Sigmoid colon (tissue), 7 donors: Measurements from ENCODE around the gene RARRES2. TPM values are rescaled to one million over a fixed set of nuclear protein-coding genes. Genes with fewer than 3 reads are reported as not detected.

Experiments
- DNase-seq: peaks from one replicate; pipeline ENCODE4 v3.0.0-alpha.2; 2019
- H3K27ac ChIP-seq, 4 donors: fragments of 200-600 bp; sonication (generic); one replicate each; pipeline ENCODE4 v1.5.1; 2016 to 2019; ENCODE audit warnings: mild to moderate bottlenecking in 1 of 4
- H3K27me3 ChIP-seq, 3 donors: fragments of 200-600 bp; sonication (generic); one replicate each; pipeline ENCODE4 v1.5.1; 2019; ENCODE audit warnings: mild to moderate bottlenecking in 1 of 3
- H3K36me3 ChIP-seq, 4 donors: fragments of 200-600 bp; sonication (generic); one replicate each; pipeline ENCODE4 v1.5.1; 2016 to 2019
- H3K4me1 ChIP-seq, 4 donors: fragments of 200-600 bp; sonication (generic); one replicate each; pipeline ENCODE4 v1.5.1; 2017 to 2019
- H3K4me3 ChIP-seq, 4 donors: fragments of 200-600 bp; sonication (generic); one replicate each; pipeline ENCODE4 v1.5.1; 2017 to 2019; ENCODE audit warnings: mild to moderate bottlenecking in 2 of 4, moderate library complexity in 1 of 4
- H3K9me3 ChIP-seq, 4 donors: fragments of 200-600 bp in 3 of 4; sonication (generic) in 3 of 4; one replicate each; pipeline versions ENCODE4 v1.5.1 to v1.6.1; 2013 to 2019
- EP300 ChIP-seq, 4 donors: sonication (generic); formaldehyde crosslinking; IDR thresholded peaks; one replicate each; pipeline ENCODE4 v1.6.1; 2017; ENCODE audit warnings: antibody characterized with exemption in 4 of 4
- POLR2A ChIP-seq, 2 donors: fragments of 450-650 bp; IDR thresholded peaks; one replicate each; pipeline ENCODE4 v1.6.1; 2016; ENCODE audit warnings: antibody characterized with exemption in 2 of 2, mild to moderate bottlenecking in 2 of 2, moderate library complexity in 2 of 2
- POLR2AphosphoS5 ChIP-seq, 4 donors: sonication (generic); formaldehyde crosslinking; IDR thresholded peaks; one replicate each; pipeline ENCODE4 v1.6.1; 2017; ENCODE audit warnings: antibody characterized with exemption in 4 of 4
- WGBS, 2 donors: extraction: QIAGEN DNeasy Blood & Tissue Kit; methylation state at CpG; one replicate each; pipeline ENCODE4 v1.1.7; 2013; 5-methylcytosine and 5-hydroxymethylcytosine counted together
- intact Hi-C: fragments of 100-400 bp; cut with DNase I; formaldehyde crosslinking; loops from one replicate; pipeline ENCODE4 v1.15.1; 2023
- polyA plus RNA-seq, 3 donors: library from polyadenylated mRNA; stranded (reverse); fragments of 200-250 nt; gene quantifications; one replicate each; pipeline ENCODE4 v1.2.3, GENCODE V29; 2013
- total RNA-seq, 4 donors: library from RNA; depleted of rRNA; stranded (reverse); fragments of >200 nt; gene quantifications; one replicate each; pipeline ENCODE4 v1.1.0, GENCODE V29; 2016
- TF ChIP-seq, protein P1 (sequence below), 4 experiments: fragments of 450-650 bp in 3 of 4; fragments of 200-600 bp in 1 of 4; IDR thresholded peaks; one replicate each; pipeline ENCODE4 v1.5.1; 2016 to 2019; ENCODE audit warnings: antibody characterized with exemption in 4 of 4, mild to moderate bottlenecking in 3 of 4, moderate library complexity in 2 of 4
- donor health status: healthy with polysubstance abuse.
- donor health status: Bipolar disorder and iron deficiency.
- donor health status: healthy.

RARRES2 gene
- total and polyA plus RNA-seq, 7 donors: 28.9 to 447 (median 289) TPM

GRCh38 chr7:150326657-150327268 is 14.7 kb downstream of the RARRES2 start:
- no peak for DNase-seq
- Histone ChIP-seq H3K27ac (no peak overlapping the region), H3K9me3 (no peaks in the 10 kb centered on the region), H3K36me3 (peaks cover 0 to 45% (median 9%) of the 10 kb centered on the region in 4 donors), H3K4me1 (peaks cover 0 to 29% (median 23%) of the 10 kb centered on the region in 4 donors), H3K4me3 (no peak overlapping the region), H3K27me3 (no peaks in the 10 kb centered on the region)
- intact Hi-C loops: no loop called here
- TF ChIP-seq, protein P1, sequence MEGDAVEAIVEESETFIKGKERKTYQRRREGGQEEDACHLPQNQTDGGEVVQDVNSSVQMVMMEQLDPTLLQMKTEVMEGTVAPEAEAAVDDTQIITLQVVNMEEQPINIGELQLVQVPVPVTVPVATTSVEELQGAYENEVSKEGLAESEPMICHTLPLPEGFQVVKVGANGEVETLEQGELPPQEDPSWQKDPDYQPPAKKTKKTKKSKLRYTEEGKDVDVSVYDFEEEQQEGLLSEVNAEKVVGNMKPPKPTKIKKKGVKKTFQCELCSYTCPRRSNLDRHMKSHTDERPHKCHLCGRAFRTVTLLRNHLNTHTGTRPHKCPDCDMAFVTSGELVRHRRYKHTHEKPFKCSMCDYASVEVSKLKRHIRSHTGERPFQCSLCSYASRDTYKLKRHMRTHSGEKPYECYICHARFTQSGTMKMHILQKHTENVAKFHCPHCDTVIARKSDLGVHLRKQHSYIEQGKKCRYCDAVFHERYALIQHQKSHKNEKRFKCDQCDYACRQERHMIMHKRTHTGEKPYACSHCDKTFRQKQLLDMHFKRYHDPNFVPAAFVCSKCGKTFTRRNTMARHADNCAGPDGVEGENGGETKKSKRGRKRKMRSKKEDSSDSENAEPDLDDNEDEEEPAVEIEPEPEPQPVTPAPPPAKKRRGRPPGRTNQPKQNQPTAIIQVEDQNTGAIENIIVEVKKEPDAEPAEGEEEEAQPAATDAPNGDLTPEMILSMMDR (IDR thresholded peaks at IDR 0.05): no peak
- TF ChIP-seq EP300 (IDR thresholded peaks at IDR 0.05): no peak
- no peak for TF ChIP-seq POLR2AphosphoS5 (IDR thresholded peaks at IDR 0.05)
- no peak for TF ChIP-seq POLR2A (IDR thresholded peaks at IDR 0.05)
- 87 to 92% methylated on average over 4 of the region's 4 CpGs for WGBS, 2 donors

DNA sequence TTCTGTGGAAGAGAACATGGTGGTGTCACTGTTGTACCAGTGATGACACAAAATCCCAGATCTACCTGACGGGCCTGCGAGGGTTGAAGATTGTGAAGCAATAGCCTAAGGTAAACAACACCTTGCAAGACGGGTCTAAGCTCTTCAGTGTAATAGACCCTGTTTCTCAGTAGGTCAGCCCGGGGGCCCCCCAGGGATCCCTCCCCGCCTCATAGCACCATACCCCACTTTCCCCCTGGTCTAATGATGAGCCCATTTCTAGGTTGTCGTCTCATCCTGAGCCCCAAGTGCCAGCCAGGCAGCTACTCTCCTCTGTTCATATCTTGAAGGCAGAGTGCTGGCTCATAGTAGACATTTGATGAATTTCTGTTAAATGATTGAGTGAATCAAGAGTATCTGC is 15.5 kb downstream of the RARRES2 start:
- WGBS, 2 donors: 87 to 93% methylated on average over 6 of the region's 6 CpGs
- Histone ChIP-seq H3K4me1 (peaks cover 0 to 29% (median 23%) of the 10 kb centered on the region in 4 donors), H3K36me3 (peaks cover 0 to 45% (median 9%) of the 10 kb centered on the region in 4 donors), H3K4me3 (no peak overlapping the region), H3K27me3 (no peaks in the 10 kb centered on the region), H3K9me3 (no peaks in the 10 kb centered on the region), H3K27ac (no peak overlapping the region)
- DNase-seq: no peak
- TF ChIP-seq POLR2AphosphoS5 (IDR thresholded peaks at IDR 0.05) (no peak), POLR2A (IDR thresholded peaks at IDR 0.05) (no peak), EP300 (IDR thresholded peaks at IDR 0.05) (no peak)
- intact Hi-C loops: no loop called here

- Histone ChIP-seq H3K4me1 (peaks cover 0 to 29% (median 23%) of the 10 kb centered on the region in 4 donors), H3K27me3 (no peaks in the 10 kb centered on the region), H3K27ac (peak overlapping the region in 1 of 4 donors; percentile 91), H3K4me3 (no peak overlapping the region), H3K36me3 (peaks cover 0 to 40% (median 7%) of the 10 kb centered on the region in 4 donors), H3K9me3 (no peaks in the 10 kb centered on the region)
- DNase-seq: no peak
- WGBS, 2 donors: 90% methylated on average over 10 of the region's 10 CpGs
- TF ChIP-seq POLR2A (IDR thresholded peaks at IDR 0.05): no peak
- TF ChIP-seq, protein P1 (IDR thresholded peaks at IDR 0.05): no peak
- no peak for TF ChIP-seq POLR2AphosphoS5 (IDR thresholded peaks at IDR 0.05)
- no peak for TF ChIP-seq EP300 (IDR thresholded peaks at IDR 0.05)
- intact Hi-C loops: no loop called here
Measured at GRCh38 chr7:150325110-150325611, 16.3 kb downstream of the RARRES2 start.

DNA sequence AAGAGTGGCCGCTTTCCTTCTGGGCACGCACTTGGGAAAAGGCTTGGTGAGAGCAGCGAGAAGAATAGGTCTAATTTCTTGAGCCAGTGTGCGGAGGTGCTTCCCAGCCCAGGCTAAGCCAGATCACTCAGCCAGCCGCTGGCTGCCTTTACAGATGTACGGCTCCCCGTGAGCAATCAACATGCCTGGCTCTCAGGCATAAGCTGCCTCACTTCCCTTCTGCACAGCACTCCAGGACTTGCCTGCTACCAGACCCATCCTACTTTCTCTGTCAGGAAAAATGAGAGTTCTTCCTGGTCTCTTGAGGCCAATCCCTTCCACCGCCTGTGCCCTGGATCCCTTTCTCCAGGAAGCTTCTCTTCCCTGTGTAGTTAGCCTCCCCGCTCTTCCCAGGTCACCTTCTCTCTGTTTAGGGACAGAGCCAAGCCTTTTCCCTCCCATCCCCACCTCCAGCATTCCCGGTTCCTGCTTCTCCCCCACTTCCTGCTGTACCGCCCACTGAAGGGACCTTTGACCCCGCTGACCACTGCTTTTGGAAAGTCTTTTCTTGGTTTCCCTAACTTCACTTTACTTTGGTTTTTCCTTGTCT is 17.0 kb downstream of the RARRES2 start:
- 23 to 60% methylated on average over 12 of the region's 12 CpGs for WGBS, 2 donors
- H3K9me3 ChIP-seq: no peaks in the 10 kb centered on the region
- H3K27ac ChIP-seq: peak overlapping the region; percentile 81 to 91 (median 84)
- H3K36me3 ChIP-seq: peaks cover 0 to 37% (median 7%) of the 10 kb centered on the region in 4 donors
- TF ChIP-seq, protein P1 (IDR thresholded peaks at IDR 0.05): no peak
- no peak for TF ChIP-seq POLR2AphosphoS5 (IDR thresholded peaks at IDR 0.05)
- TF ChIP-seq EP300 (IDR thresholded peaks at IDR 0.05): no peak
- no peak for TF ChIP-seq POLR2A (IDR thresholded peaks at IDR 0.05)
- peaks cover 0 to 29% (median 23%) of the 10 kb centered on the region in 4 donors for H3K4me1 ChIP-seq
- intact Hi-C loops: no loop called here
- peak overlapping the region in 2 of 4 donors; percentile 63 to 89 for H3K4me3 ChIP-seq
- no peak for DNase-seq
- no peaks in the 10 kb centered on the region for H3K27me3 ChIP-seq

DNA sequence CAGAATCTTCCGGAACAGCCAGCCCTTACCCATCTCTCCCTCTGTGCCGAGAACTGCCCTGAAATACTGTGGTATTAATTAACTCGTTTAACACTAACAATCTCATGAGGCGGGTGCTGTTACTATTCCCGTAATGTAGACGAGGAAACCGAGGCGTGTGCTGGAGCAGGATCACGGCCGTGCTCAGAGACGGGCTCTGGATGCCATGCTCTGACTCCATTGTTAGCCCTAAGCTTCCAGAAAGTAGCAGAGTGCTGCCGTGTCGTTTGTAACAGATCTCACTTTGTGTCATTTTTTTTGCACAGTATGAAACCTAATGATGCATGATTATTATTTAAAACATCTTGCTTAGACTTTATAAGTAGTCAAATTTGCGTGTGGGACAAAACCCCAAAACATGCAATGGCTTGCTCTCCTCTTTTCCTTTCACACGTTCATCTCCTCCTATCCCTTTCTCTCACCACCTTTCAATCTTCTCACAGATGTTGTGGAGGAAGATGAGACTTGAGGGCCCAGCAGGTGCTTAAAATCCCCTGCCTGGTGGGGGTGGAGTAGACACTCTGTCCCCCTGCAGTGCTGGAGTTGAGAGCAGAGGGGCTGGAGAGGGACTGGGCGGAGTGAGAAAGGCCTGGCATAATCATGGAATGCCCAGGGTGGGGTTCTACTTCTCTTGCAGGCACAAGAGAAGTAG is 17.6 kb downstream of the RARRES2 start:
- intact Hi-C loops: loop anchor here (2.0 kb wide), 1 partner anchor 17 kb away; the partner anchor contains the start of gene RARRES2
- H3K27me3 ChIP-seq: no peaks in the 10 kb centered on the region
- H3K27ac ChIP-seq: peak overlapping the region; percentile 81 to 91 (median 84)
- no peak for DNase-seq
- peak overlapping the region; percentile 56 to 89 (median 66) for H3K4me3 ChIP-seq
- H3K36me3 ChIP-seq: peaks cover 0 to 34% (median 7%) of the 10 kb centered on the region in 4 donors
- 9 to 14% methylated on average over 16 of the region's 16 CpGs for WGBS, 2 donors
- H3K9me3 ChIP-seq: no peaks in the 10 kb centered on the region
- TF ChIP-seq POLR2AphosphoS5 (IDR thresholded peaks at IDR 0.05) (no peak), POLR2A (IDR thresholded peaks at IDR 0.05) (no peak)
- TF ChIP-seq, protein P1 (IDR thresholded peaks at IDR 0.05): no peak
- H3K4me1 ChIP-seq: peaks cover 0 to 29% (median 23%) of the 10 kb centered on the region in 4 donors
